K562 (cell line): ENCODE data around the gene PPM1M. TPM values are rescaled to one million over a fixed set of nuclear protein-coding genes. Genes with fewer than 3 reads are reported as not detected.
"Not testable (repeated sequence)": the region's sequence is repeated elsewhere in the genome, so short reads cannot be mapped to it uniquely, and the experiment has no call there.

Source experiments
- ATAC-seq: fragments of 200-7000 bp; cut with Tn5 transposase; 3 replicates; pipeline ENCODE4 v1.9.1; 2020; ENCODE audit warnings: moderate library complexity
- BruUV-seq: library from RNA; stranded (reverse); fragments of 400-500 nt; replicated peaks from 2 replicates; lab custom pipeline; 2021; lab: Mats Ljungman, UMichigan
- CTCF ChIA-PET: fragments of 300-600 bp; formaldehyde crosslinking; extraction: SDS; loops from one replicate; lab custom pipeline; 2021; ENCODE audit warnings: low intra/inter-chr PET ratio; lab: Yijun Ruan, JAX
- POLR2A ChIA-PET: fragments of 300-600, 350-650 bp; sonication (Branson Sonifier 250); formaldehyde crosslinking; extraction: SDS; loops from one replicate; lab custom pipeline; 2021; ENCODE audit warnings: antibody characterized with exemption, inconsistent platforms; lab: Yijun Ruan, JAX
- DNase-seq, 4 experiments: peaks; one replicate each; pipeline versions ENCODE4 v3.0.0 to v3.0.0-alpha.2; 2011 to 2018; ENCODE audit warnings: low spot score in 3 of 4, mixed read lengths in 3 of 4; ENCODE audit errors: extremely low read depth in 1 of 4
- FAIRE-seq: peaks from 2 replicates; lab custom pipeline; 2011; peaks lifted over from hg19 to GRCh38; lab: Jason Lieb, UNC
- H2AFZ ChIP-seq: 2 replicates; pipeline ENCODE4 v1.6.0; 2011; ENCODE audit warnings: low read depth, low read length, control low read depth, inconsistent platforms
- H3K27ac ChIP-seq: fragments of 200-600 bp; 3 replicates; pipeline ENCODE4 v1.8.0; 2011; ENCODE audit warnings: low read depth, mild to moderate bottlenecking, control low read depth, inconsistent platforms, low read length, moderate library complexity, mixed read lengths; ENCODE audit errors: extremely low read depth
- H3K27me3 ChIP-seq, 2 experiments: fragments of 300-600 bp in 1 of 2; 2 replicates in 1 of 2; 3 replicates in 1 of 2; pipeline versions ENCODE4 v1.6.0 to v1.8.0; 2011; ENCODE audit warnings: inconsistent platforms in 2 of 2, low read length in 2 of 2, mild to moderate bottlenecking in 1 of 2, mixed read lengths in 1 of 2, moderate library complexity in 1 of 2; ENCODE audit not compliant: control insufficient read depth in 2 of 2, insufficient read depth in 2 of 2
- H3K36me3 ChIP-seq: fragments of 300-600 bp; 3 replicates; pipeline ENCODE4 v1.8.0; 2011; ENCODE audit warnings: mild to moderate bottlenecking, low read length, inconsistent platforms; ENCODE audit not compliant: control insufficient read depth, insufficient read depth
- H3K4me1 ChIP-seq, 2 experiments: fragments of 200-600 bp in 1 of 2; replicated peaks in 1 of 2; 2 replicates in 1 of 2; 3 replicates in 1 of 2; pipeline versions ENCODE4 v1.5.1 to v1.8.0; 2011; ENCODE audit warnings: inconsistent platforms in 2 of 2, low read length in 2 of 2, mild to moderate bottlenecking in 1 of 2, mixed read lengths in 1 of 2, moderate library complexity in 1 of 2; ENCODE audit not compliant: control insufficient read depth in 2 of 2, insufficient read depth in 2 of 2
- H3K4me2 ChIP-seq: 2 replicates; pipeline ENCODE4 v1.6.1; 2011; ENCODE audit warnings: low read length, control low read depth, inconsistent platforms, mixed read lengths; ENCODE audit not compliant: insufficient read depth
- H3K4me3 ChIP-seq: fragments of 200-600 bp; sonication (generic), shearing (Covaris generic); 2 replicates; pipeline ENCODE4 v1.5.1; 2016; ENCODE audit warnings: control low read depth, inconsistent platforms
- H3K79me2 ChIP-seq: fragments of 200-600 bp; 3 replicates; pipeline ENCODE4 v1.8.0; 2011; ENCODE audit warnings: low read length, inconsistent platforms; ENCODE audit not compliant: control insufficient read depth, insufficient read depth
- H3K9ac ChIP-seq, 2 experiments: 2 replicates each; pipeline versions ENCODE4 v1.6.0 to v1.6.1; 2011; ENCODE audit warnings: low read depth in 2 of 2, low read length in 2 of 2, control low read depth in 1 of 2, inconsistent platforms in 1 of 2, mild to moderate bottlenecking in 1 of 2, mixed read lengths in 1 of 2; ENCODE audit not compliant: insufficient read depth in 1 of 2
- H3K9me1 ChIP-seq: one replicate; pipeline ENCODE4 v1.6.0; 2011; ENCODE audit warnings: inconsistent platforms, mild to moderate bottlenecking, low read length, moderate library complexity; ENCODE audit not compliant: control insufficient read depth, insufficient read depth
- H3K9me3 ChIP-seq: replicated peaks from 2 replicates; pipeline ENCODE4 v1.5.1; 2011; ENCODE audit warnings: low read depth, low read length, inconsistent platforms; ENCODE audit not compliant: control insufficient read depth, insufficient read depth
- H4K20me1 ChIP-seq: replicated peaks from 2 replicates; pipeline ENCODE4 v1.6.1; 2011; ENCODE audit warnings: low read length, inconsistent platforms, mixed read lengths; ENCODE audit not compliant: control insufficient read depth, insufficient read depth
- BRF2 ChIP-seq: IDR thresholded peaks from 3 replicates; pipeline ENCODE4 v1.6.1; 2011; ENCODE audit warnings: borderline replicate concordance, mild to moderate bottlenecking; ENCODE audit not compliant: insufficient read length, insufficient read depth
- NFE2L1 ChIP-seq: fragments of 450-650 bp; IDR thresholded peaks from 2 replicates; pipeline ENCODE4 v1.6.1; 2016; ENCODE audit warnings: missing genetic modification characterization, low read depth, mild to moderate bottlenecking, missing compliant biosample characterization, moderate library complexity, borderline replicate concordance
- SIN3B ChIP-seq: fragments of 450-650 bp; IDR thresholded peaks from 2 replicates; pipeline ENCODE4 v1.6.1; 2017; ENCODE audit warnings: low read depth, mild to moderate bottlenecking, moderate library complexity
- WGBS: fragments of 100-300 bp; shearing (Covaris generic); methylation state at CpG from one replicate; pipeline ENCODE4 v1.1.6; 2016; ENCODE audit warnings: low coverage, mixed read lengths; ENCODE audit not compliant: insufficient coverage; ENCODE audit errors: missing lambda C conversion rate; 5-methylcytosine and 5-hydroxymethylcytosine counted together
- in situ Hi-C: fragments of 300-500 bp; cut with MboI; formaldehyde crosslinking; loops from 4 replicates; pipeline ENCODE4 v1.15.0; 2018; ENCODE audit warnings: inconsistent platforms, mixed read lengths
- intact Hi-C: fragments of 100-400 bp; cut with micrococcal nuclease; formaldehyde crosslinking; loops from 2 replicates; pipeline ENCODE4 v1.14.2; 2022
- polyA plus RNA-seq, 8 experiments: library from polyadenylated mRNA; depleted of rRNA in 4 of 8; stranded (reverse) in 5 of 8; unstranded in 3 of 8; fragments of >200 nt; fragmentation: Nextera tagmentation in 2 of 8; fragmentation: Illumina TruSeq in 1 of 8; extraction: Ambion mirVana in 2 of 8; extraction: Trizol in 1 of 8; gene quantifications; 2 replicates each; pipeline versions ENCODE4 v1.2.1 to v1.2.3, GENCODE V29; 2011 to 2014; ENCODE audit warnings: inconsistent platforms in 1 of 8, missing spikeins in 1 of 8
- total RNA-seq, 7 experiments: library from RNA; depleted of rRNA in 6 of 7; stranded (reverse); fragments of >200 nt in 6 of 7; fragmentation: Illumina TruSeq in 2 of 7; extraction: Trizol in 2 of 7; gene quantifications; 2 replicates each; pipeline versions ENCODE4 v1.2.1 to v1.2.3, GENCODE V29; 2011 to 2021; ENCODE audit warnings: low replicate concordance in 1 of 7

Gene PPM1M
- total and polyA plus RNA-seq, 9 of the 15 experiments (the other 6 are each of a cell fraction or from before 2014, with no cell fraction given), result 1.4 to 9.2 (median 4.4) TPM

- Histone ChIP-seq H3K79me2 (peaks cover 91% of the 10 kb centered on the region), H4K20me1 (peaks cover 12% of the 10 kb centered on the region; the same call in 1 of the 2 replicates), H3K4me2 (no peak overlapping the region), H3K9me3 (no peaks in the 10 kb centered on the region), H3K9me1 (peaks cover 5% of the 10 kb centered on the region), H3K36me3 (peaks cover 92% of the 10 kb centered on the region), H3K27me3 (no peaks in the 10 kb centered on the region), H3K4me3 (no peak overlapping the region), H3K27ac (peak overlapping the region; percentile 17; the same call in 1 of the 3 replicates), H3K9ac (no peak overlapping the region), H2AFZ (no peak overlapping the region), H3K4me1 (peaks cover 0 to 4% of the 10 kb centered on the region in 2 experiments; a peak in 3 of 5 replicates)
- no TSS peak for BruUV-seq
- whole genome bisulfite sequencing, result 59% methylated on average over 9 of the region's 9 CpGs
- TF ChIP-seq SIN3B (no peak), BRF2 (no peak), NFE2L1 (tag) (no peak)
- FAIRE-seq (no peak), DNase-seq (no peak), ATAC-seq (no peak)
- in situ Hi-C loops (no loop called here), intact Hi-C loops (no loop called here)
- ChIA-PET CTCF (no interaction called here), POLR2A (interaction anchor here (1.2 to 1.5 kb wide), 2 partner anchors 10 to 25 kb away, joined by 5 to 10 read pairs; partner anchors contain the start of gene PPM1M)
Measured at GRCh38 chr3:52270252-52270754, 24.7 kb downstream of the PPM1M start.

- WGBS, result 65% methylated on average over 6 of the region's 9 CpGs
- intact Hi-C loops, H3K9me1 ChIP-seq, H2AFZ ChIP-seq, H3K27ac ChIP-seq, BruUV-seq, H3K4me2 ChIP-seq, H3K4me1 ChIP-seq, H3K4me3 ChIP-seq, H3K9me3 ChIP-seq, in situ Hi-C loops, FAIRE-seq, DNase-seq, CTCF ChIA-PET, H3K27me3 ChIP-seq, H3K9ac ChIP-seq, ATAC-seq: not testable (repeated sequence)
- Histone ChIP-seq H3K79me2 (peaks cover 97% of the 10 kb centered on the region), H4K20me1 (peaks cover 18% of the 10 kb centered on the region), H3K36me3 (peaks cover 81% of the 10 kb centered on the region)
- POLR2A ChIA-PET, result interaction anchor here (0.6 to 1.1 kb wide), 2 partner anchors 16 to 23 kb away, joined by 4 to 6 read pairs; partner anchors contain the start of gene GLYCTK
Measured at GRCh38 chr3:52272172-52272571, 26.6 kb downstream of the PPM1M start.
